Posterior vena cava (tissue), 2 donors: ENCODE measurements around the gene U2SURP. TPM values are rescaled to one million over a fixed set of nuclear protein-coding genes. Genes with fewer than 3 reads are reported as not detected.
A peak's percentile ranks its signal among the peaks of the same experiment; 100 is the strongest.

Experiments
- DNase-seq: peaks from one replicate; pipeline ENCODE4 v3.0.0-alpha.2; 2020; ENCODE audit warnings: low spot score
- intact Hi-C, 2 donors: fragments of 100-400 bp; cut with DNase I; formaldehyde crosslinking; loops; one replicate each; pipeline versions ENCODE4 v1.14.1 to v1.14.2; 2022 to 2023
- long read RNA-seq, 2 donors: library from polyadenylated mRNA; unstranded; transcript quantifications; one replicate each; pipeline ENCODE4 v2.0.0, GENCODE V29; 2020 to 2021
- total RNA-seq, 2 donors: library from RNA; stranded (reverse); fragmentation: NEBNext Ultra II Directional; extraction: Animal tissue kit (Norgen Biotek cat#: 25700); gene quantifications; one replicate each; pipeline ENCODE4 v1.2.1, GENCODE V29; 2021
- donor health status: DM: yes; HTN: yes; CAD: no.
- donor health status: DM: yes; HTN: yes; CAD: no.

The U2SURP gene
- total RNA-seq, result 10 to 100 TPM; 68.1 to 72.5 TPM
- long read RNA-seq, donor 1, partial matches to known transcripts, result 8 of 9 reads
- long read RNA-seq, donor 1, other reads (novel, unspliced or antisense), result 1 of 9 reads
- long read RNA-seq, donor 2, transcript U2SURP-215 (6 exons, 588 nt), result major isoform, 5 of 37 reads
- long read RNA-seq, donor 2, partial matches to known transcripts, result 18 of 37 reads
- long read RNA-seq, donor 2, other reads (novel, unspliced or antisense), result 14 of 37 reads

GRCh38 chr3:143001369-143002082 lies at the start of gene U2SURP:
Gene U2SURP, plus strand, starts transcription at chr3:143001570. Its CDS starts 59 bp downstream, at chr3:143001629.
- DNase-seq, result peak; percentile 99
- intact Hi-C loops, result loop anchor here in 1 of 2 donors (10.0 kb wide), 1 partner anchor 427 kb away; the partner anchor contains the start of gene ATR

- no peak for DNase-seq
- intact Hi-C loops, result no loop called here
These were observed 49.6 kb upstream of the U2SURP start for GRCh38 chr3:142951794-142952193.

DNA sequence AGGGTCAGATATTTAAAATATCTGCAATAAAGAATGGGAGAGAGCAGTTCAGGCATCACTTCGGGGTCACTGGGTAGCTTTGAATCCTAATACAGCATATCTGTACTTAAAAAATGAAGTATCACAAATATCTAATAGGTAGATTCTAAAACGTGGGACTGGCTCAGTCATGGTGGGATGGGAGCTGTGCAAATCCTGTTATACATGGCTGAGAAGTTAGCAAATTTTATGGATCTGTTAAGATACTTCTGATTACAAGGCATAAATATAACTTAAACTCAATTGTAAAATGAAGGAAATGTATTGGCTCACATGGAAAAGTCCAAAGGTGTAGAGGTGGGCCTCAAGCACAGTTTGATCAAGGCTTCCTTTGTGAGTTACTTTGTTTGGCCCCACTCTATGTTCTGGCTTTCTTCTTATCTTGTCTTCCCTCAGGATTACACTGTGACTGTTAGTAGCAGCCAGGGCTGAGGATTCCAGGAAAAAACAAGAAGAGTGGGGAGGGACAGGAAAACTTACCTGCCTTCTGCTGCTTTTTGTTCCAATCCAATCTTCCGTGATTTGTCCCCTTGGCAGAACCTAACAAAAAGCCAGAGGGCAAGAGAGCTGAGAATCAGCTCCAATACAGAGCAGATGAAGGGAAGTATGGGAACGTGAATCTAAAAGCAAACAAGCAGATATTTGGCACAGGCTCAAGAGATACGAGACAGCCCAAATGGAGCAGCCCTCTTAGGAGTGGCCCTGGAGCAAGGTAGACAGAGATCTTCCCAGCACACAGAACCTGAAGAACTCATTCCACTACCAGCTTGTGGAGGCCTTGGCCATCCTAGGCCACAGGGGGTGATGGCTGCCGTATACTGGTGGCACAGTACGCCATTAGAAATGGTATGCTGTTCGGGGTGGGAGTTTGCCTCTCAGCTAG lies 48.8 kb upstream of the U2SURP start:
- intact Hi-C loops, result no loop called here
- DNase-seq, result no peak

DNA sequence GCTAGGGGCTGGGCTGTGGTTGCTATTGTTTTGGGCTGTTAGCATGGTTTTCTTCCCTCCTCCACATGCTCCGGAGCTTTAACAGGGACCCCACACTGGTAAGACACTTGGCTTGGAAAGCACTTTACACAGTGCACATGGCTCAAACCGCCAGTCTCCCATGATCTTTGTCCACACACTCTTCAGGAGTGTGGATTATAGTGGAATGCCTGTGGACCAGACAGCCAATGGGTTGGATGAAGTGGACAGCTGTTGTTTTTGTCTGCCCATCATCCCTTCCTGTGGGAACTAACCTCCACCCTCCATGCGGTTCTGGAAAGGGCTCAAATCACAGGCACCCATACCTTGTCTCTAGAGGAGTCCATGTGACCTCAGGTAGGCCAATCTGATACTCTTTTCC lies 47.9 kb upstream of the U2SURP start:
- intact Hi-C loops, result no loop called here
- no peak for DNase-seq

DNA sequence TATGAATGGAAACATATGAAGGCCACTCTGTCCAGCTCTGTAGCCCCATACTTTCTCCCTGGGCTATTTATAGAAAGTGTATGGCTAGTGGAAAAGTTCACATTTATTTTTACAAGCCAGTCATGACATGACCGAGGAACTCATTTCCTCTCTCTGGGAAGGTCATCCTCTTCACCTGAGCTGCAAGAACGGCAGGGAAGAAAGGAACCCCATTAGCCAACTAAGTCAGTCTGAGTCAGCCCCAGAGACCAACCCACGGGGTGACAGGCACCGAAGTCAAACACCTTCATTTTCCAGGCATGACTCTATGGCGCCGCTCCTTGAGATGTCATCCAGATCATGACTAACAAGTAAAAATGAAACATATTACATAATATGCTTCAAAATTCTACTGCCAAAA lies 42.7 kb upstream of the U2SURP start:
- intact Hi-C loops, result no loop called here
- DNase-seq, result no peak

DNA sequence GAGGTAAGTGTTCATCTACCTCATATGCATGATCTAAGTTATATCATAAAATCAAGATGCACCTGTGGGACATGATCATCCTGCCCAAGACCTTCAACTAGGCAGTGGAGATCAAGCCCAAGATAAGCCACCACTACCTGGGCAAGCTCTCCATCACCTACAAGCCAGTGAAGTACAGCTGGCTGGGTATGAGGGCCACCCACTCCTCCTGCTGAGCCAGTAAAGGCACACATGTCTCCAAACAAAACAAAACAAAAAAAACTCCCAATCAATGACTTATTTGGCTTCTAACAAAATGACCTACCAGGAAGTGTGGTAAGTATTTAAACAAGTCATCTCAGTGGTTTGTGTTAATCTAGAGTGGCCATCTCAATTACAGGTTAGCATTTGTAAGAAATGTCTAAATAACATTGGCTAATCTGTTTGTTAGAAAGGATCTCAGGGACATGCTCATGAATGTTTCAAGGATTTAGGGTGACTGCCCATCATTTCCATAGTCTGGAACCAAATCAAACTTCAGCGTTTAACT lies 41.0 kb upstream of the U2SURP start:
- DNase-seq, result no peak
- intact Hi-C loops, result no loop called here

- DNase-seq, result no peak
- intact Hi-C loops, result no loop called here
These were observed 39.8 kb upstream of the U2SURP start for GRCh38 chr3:142961539-142961938.

DNA sequence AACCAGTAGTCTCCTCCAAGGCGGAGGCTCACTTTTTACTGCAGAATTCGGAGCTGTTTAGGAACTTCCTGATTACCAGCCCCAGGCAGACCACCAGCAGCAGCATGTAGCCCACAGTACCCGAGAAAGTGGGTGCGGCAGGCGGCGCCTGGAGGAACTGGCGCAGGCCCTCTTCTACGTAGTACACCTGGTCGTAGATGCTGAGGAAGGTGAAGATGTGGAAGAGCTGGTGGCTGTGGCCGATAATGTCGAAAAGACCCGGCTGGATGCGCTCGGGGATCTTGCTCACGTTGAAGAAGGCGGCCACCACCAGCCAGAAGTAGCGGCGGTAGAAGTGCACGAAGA lies 39.2 kb upstream of the U2SURP start:
- no peak for DNase-seq
- intact Hi-C loops, result no loop called here

DNA sequence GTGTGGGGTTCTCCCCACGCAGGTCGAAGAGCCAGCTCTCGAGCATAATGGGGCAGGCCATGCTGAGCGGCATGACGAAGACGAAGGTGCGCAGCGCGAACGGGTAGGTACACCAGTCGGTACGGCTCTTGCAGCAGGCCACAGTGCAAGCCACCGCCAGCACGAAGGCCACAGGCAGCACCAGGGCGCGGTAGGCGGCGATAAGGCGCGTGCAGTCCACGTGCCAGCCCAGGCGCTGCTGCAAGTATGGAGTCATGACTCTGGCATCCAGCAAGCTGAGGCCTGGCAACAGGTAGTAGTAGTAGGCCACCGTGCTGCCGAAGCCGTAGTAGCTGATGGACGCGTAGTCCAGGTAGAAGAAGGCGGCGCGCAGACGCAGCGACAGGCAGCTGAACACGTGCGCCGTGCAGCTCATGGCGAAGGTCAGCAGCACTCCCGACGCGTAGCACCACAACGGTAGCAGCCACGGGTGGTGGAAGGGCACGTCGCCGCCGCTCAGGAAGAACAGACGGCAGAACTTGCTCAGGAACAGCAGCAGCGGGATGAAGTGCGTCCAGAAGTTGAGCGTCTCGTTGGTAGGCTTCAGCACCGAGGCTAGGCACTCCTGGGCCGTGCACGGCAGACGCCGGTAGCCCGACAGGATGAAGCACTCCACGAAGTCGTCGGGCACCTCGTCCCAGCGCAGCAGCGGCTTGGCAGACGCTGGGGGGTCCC lies 38.7 kb upstream of the U2SURP start:
- intact Hi-C loops, result no loop called here
- no peak for DNase-seq

DNA sequence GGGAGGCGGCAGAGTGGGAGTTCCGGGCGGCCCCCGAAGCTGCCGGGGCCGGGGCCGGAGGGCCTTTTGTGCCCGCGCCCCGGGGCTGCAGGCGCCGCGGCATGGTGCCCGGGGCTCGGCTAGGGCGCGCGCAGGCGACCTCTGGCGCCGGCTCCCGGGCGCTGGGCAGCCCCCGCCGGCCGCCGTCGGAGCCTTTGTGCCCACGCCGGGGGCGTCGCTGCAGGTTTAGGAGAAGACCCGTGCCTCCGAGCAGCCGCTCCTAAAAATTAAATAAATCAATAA lies 38.2 kb upstream of the U2SURP start:
- no peak for DNase-seq
- intact Hi-C loops, result no loop called here

- DNase-seq, result no peak
- intact Hi-C loops, result no loop called here
These were observed 37.6 kb upstream of the U2SURP start, which contains the start of gene PAQR9 for GRCh38 chr3:142963516-142964448. Gene PAQR9, minus strand, starts transcription at chr3:142963674. Its CDS starts 338 bp downstream, at chr3:142963336.

GRCh38 chr3:142965581-142965980 lies 35.8 kb upstream of the U2SURP start:
- intact Hi-C loops, result no loop called here
- DNase-seq, result no peak

GRCh38 chr3:142966808-142967207 lies 34.6 kb upstream of the U2SURP start:
- intact Hi-C loops, result no loop called here
- no peak for DNase-seq

DNA sequence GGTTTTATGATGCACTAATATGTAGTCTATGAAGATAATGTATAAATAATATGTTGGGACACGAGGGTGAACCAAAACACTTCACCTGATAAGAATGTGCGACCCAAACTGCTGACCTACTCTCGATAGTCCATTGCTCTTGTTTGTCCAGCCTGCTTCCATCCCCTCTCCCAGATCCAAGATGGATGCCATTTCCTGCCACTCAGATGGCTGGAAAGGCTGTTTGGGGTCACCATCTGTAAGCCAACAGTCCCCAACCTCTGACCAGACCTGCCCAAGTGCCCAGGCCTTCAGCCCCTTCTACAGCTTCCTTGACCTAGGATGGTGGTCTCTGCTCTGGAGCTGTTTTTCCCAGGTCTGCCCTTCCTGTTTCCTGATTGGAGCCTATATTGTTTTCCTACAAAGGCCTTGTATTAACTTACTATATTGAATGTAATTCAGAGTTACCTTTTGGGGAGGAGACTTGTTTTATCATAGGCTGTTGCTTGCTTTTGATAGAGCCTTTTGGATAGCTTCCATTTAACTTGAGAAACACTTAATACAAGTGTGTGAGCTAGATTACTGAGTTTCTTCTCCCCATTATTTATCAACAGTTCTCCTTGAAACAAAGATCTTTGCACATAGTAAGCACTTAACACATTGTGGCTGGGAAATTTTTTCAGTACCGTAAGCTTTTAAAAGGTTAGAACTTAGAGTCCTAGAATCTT lies 32.9 kb upstream of the U2SURP start:
- intact Hi-C loops, result no loop called here
- DNase-seq, result no peak

DNA sequence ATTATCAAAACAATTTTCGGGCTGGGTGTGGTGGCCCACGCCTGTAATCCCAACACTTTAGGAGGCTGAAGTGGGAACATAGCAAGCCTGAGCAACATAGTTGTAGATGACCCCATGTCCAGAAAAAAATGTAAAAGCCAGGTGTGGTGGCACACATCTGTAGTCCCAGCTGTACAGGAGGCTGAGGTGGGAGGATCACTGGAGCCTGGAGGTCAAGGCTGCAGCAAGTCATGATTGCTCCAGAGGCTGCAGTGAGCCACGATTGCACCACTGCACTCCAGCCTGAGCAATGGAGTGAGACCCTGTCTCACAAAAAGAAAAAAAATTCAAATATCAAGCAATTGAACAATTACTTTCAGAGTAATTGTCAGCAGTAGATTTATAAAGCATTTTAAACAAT lies 29.9 kb upstream of the U2SURP start:
- intact Hi-C loops, result no loop called here
- DNase-seq, result no peak

DNA sequence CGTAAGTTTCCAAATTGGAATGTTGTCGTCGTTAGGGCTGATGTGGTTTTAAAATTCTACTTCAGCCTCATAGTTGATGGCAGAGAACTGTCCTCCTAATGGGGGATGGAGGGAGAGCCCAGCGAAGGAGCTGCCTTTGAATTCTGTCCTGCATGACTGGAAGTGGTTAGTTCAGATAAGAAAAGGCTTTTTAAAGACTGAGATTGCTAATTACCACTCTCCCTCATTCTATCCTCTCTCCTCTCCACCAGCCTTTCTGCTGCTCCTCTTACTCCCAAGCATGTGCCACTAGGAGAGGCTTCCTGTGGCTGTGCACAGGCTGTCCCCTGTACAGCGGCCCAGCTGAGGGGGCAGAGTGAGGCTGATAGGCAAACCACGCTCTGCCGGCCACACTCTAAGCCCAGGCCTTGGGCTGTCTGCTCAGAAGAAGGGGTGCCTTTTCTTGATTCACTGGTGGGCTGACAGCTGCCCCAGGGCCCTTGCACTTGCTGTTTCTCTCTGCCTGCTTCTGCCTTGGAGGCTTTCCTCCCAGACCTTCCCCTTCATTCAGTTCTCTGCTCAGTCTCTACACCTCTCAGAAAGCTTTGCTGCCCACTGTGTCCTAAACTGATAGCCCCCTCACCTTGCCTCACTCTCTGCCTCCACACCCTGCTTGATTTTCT lies 29.1 kb upstream of the U2SURP start:
- no peak for DNase-seq
- intact Hi-C loops, result no loop called here
